HG03095 (cell line): ENCODE data around the gene KRT15.

Source experiments
- ATAC-seq: cut with Tn5 transposase; IDR thresholded peaks from one replicate; pipeline ENCODE4 v1.9.1; 2021; ENCODE audit warnings: moderate library complexity; ENCODE audit not compliant: unreplicated experiment

The KRT15 gene

GRCh38 chr17:41483991-41484826 lies 34.5 kb downstream of the KRT15 start:
- no peak for ATAC-seq

- ATAC-seq = no peak
These were observed 35.2 kb downstream of the KRT15 start for GRCh38 chr17:41483531-41483930.

DNA sequence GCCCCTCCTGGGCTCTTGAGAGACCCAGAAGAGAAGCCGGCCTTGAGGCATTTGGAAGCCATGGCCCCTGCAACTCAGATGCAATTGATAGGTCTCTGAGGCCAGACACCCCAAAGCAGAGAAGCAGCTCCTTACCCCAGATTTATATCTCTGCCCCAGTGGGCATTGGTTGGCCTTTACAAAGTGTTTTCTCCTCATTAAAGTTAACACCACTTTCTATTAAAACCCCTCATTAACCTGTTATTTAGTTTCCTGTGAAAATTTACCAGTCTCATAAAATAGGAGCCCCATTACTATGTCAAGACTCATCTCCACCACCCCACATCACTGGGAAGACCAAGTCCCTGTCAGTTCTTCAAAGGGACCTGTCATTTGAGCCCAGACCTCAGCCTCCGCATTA lies 37.7 kb downstream of the KRT15 start, which contains the start of gene KRT35:
KRT35 (minus strand) TSS at position 116 of the 400 bp plus-strand sequence; CDS start at position 62, 54 bp downstream.
- no peak for ATAC-seq

GRCh38 chr17:41480581-41480980 lies 38.1 kb downstream of the KRT15 start:
- ATAC-seq = no peak

DNA sequence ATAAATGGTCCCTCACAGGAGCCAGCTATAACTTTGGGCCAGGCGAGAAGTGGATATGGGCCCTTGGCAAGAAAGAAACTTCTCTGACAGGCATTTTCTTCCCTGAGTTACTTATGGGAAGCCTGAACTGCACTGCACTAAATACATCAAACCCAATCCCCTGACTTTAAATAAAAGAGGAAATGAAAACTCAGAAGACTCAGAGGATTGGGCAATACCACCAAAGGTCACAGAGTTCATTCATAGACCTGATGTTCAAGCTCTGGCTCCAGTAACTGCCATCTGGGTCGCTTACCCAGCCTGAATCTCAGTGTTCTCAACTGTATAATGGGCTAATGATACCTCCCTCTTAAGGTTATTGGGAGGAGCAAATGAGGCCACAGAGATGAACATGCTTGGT lies 38.6 kb downstream of the KRT15 start:
- no peak for ATAC-seq

GRCh38 chr17:41478237-41478636 lies 40.5 kb downstream of the KRT15 start:
- no peak for ATAC-seq

- no peak for ATAC-seq
These were observed 41.5 kb downstream of the KRT15 start for GRCh38 chr17:41476866-41477815.

- ATAC-seq = no peak
These were observed 43.3 kb downstream of the KRT15 start for GRCh38 chr17:41475421-41475820.

DNA sequence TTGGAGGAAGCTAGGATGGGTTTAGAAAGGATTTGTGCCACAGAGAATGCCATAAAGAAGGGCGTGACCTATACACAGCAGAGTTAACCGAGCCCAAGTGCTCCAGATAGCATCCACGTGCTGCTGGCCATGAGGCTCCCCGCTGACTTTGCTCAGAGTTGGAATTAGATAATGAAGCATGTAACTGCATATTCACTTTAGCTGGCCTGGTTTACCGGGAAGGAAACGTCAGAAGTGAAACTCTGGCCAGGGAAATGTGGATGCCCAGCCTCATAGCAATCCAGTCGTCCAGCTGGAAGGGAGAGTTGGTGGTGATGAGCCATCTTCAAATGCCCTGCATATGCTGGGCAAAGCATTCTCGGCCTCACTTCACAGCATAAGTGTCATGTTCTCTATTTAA lies 43.8 kb downstream of the KRT15 start:
- ATAC-seq = no peak

DNA sequence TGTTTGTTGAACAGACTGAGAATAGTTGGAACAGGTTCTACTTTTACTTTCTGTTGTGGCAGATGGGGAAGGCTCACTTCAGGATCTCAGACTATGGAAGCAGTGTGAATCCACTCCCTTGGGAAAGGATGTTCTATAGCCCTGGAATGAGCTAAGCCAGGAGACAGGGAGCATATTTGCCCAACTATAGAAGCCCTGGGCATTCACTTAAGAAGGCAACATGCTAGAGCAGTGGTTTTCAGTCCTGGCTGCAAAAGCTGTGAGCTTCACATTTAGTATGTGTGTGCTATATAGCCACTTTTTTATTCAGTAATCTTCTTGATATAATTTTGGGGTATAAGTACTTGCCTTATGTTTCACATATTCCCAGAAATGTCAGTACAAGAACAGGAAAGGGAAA lies 50.3 kb downstream of the KRT15 start:
- ATAC-seq = no peak

GRCh38 chr17:41467561-41467960 lies 51.1 kb downstream of the KRT15 start:
- ATAC-seq = no peak

DNA sequence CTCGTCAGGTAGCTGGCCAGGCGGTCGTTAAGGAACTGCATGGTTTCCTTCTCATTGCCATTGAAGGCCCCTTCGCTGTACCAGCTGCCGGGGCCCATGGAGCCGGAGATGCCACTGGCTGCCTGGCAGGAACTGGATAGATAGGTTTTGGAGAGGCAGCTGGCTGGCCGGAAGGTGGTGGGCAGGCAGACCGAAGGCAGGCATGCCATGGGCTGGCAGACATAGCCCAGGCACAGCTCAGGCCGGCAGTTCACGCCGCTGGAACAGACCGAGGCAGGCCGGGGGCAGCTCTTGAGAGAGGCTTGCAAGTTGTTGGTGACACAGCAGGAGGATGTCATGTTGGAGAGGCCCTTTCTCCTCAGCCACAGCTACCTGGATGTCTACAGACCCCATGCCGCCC lies 51.7 kb downstream of the KRT15 start, which contains the start of gene KRT32:
KRT32 (minus strand) TSS at position 399 of the 400 bp plus-strand sequence; CDS start at position 338, 61 bp downstream.
- ATAC-seq = no peak

- no peak for ATAC-seq
These were observed 54.0 kb downstream of the KRT15 start for GRCh38 chr17:41464682-41465081.

- no peak for ATAC-seq
These were observed 54.5 kb downstream of the KRT15 start for GRCh38 chr17:41464173-41464572.

GRCh38 chr17:41463746-41464145 lies 54.9 kb downstream of the KRT15 start:
- no peak for ATAC-seq
